GM21529 (cell line): Measurements from ENCODE around the gene PTGDR2.

Experiments
- ATAC-seq: cut with Tn5 transposase; IDR thresholded peaks from one replicate; pipeline ENCODE4 v1.9.1; 2021; ENCODE audit not compliant: unreplicated experiment

The PTGDR2 gene

GRCh38 chr11:60858731-60859464 lies 3.1 kb upstream of the PTGDR2 start:
- no peak for ATAC-seq

- no peak for ATAC-seq
Observed at GRCh38 chr11:60858236-60858635, 2.5 kb upstream of the PTGDR2 start.

- no peak for ATAC-seq
Observed at GRCh38 chr11:60857378-60858232, 1.9 kb upstream of the PTGDR2 start.

GRCh38 chr11:60854847-60855725 lies 664 bp downstream of the PTGDR2 start:
- ATAC-seq = no peak

- ATAC-seq = no peak
Observed at GRCh38 chr11:60854140-60854846, 1.5 kb downstream of the PTGDR2 start.

GRCh38 chr11:60852982-60853950 lies 2.5 kb downstream of the PTGDR2 start:
- ATAC-seq = no peak

GRCh38 chr11:60852117-60852981 lies 3.4 kb downstream of the PTGDR2 start:
- no peak for ATAC-seq

- no peak for ATAC-seq
Observed at GRCh38 chr11:60851327-60852104, 4.2 kb downstream of the PTGDR2 start.

GRCh38 chr11:60849641-60850520 lies 5.9 kb downstream of the PTGDR2 start:
- ATAC-seq = no peak

GRCh38 chr11:60848714-60849151 lies 7.0 kb downstream of the PTGDR2 start:
- no peak for ATAC-seq

GRCh38 chr11:60847896-60848295 lies 7.9 kb downstream of the PTGDR2 start:
- ATAC-seq = no peak

- no peak for ATAC-seq
Observed at GRCh38 chr11:60847281-60847680, 8.5 kb downstream of the PTGDR2 start.

GRCh38 chr11:60845338-60845737 lies 10.4 kb downstream of the PTGDR2 start:
- no peak for ATAC-seq

GRCh38 chr11:60844870-60845221 lies 10.9 kb downstream of the PTGDR2 start:
- no peak for ATAC-seq

GRCh38 chr11:60844045-60844869 lies 11.5 kb downstream of the PTGDR2 start:
- no peak for ATAC-seq
